ENCODE data around the gene COMMD1.
"Not testable (repeated sequence)": the region's sequence is repeated elsewhere in the genome, so short reads cannot be mapped to it uniquely, and the experiment has no call there.

Gene COMMD1

GRCh38 chr2:61905372-61906185 is at the start of gene COMMD1:
Gene COMMD1, plus strand, starts transcription at chr2:61905674. Its CDS starts 5 bp downstream, at chr2:61905679.
- peak; percentile 80 to 82 for DNase-seq

- peak in 1 of 2 donors; percentile 20 for DNase-seq
Measured at GRCh38 chr2:61857224-61857623, 48.2 kb upstream of the COMMD1 start.

DNA sequence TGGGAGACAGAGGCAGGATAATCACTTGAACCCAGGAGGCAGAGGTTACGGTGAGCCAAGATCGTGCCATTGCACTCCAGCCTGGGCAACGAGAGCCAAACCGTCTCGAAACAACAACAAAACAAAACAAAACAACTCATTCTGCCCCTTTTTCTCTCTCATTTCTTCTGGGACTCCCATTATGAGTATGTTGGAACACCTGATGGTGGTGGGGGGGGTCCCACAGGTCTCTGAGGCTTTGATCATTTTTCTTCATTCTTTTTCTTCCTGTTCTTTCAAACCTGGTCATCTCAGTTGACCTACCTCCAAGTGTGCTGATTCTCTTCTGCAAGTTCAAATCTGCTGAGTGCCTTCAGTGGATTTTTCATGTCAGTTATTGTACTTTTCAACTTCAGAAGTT is 43.4 kb upstream of the COMMD1 start:
- no peak for DNase-seq

- not testable (repeated sequence) for DNase-seq
Measured at GRCh38 chr2:61866482-61867089, 38.9 kb upstream of the COMMD1 start.

GRCh38 chr2:61876400-61876799 is 29.1 kb upstream of the COMMD1 start:
- DNase-seq = no peak

- no peak for DNase-seq
Measured at GRCh38 chr2:61877571-61878245, 27.8 kb upstream of the COMMD1 start.

GRCh38 chr2:61878761-61879160 is 26.7 kb upstream of the COMMD1 start:
- DNase-seq = no peak

GRCh38 chr2:61879351-61879750 is 26.1 kb upstream of the COMMD1 start:
- DNase-seq = not testable (repeated sequence)

DNA sequence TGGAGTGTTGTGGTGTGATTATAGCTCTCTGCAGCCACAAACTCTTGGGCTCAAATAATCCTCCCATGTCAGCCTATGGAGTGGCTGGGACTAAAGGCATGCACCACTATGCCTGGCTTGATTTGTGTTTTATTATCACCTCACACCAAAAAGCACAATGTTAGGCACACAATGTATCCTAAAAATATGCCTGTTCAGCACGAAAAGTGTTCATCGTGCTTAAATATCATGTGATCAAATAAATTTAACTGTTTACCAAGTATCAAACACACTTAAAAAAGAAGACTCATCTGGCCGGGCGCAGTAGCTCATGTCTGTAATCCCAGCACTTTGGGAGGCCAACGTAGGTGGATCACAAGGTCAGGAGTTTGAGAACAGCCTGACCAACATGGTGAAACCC is 22.6 kb upstream of the COMMD1 start:
- DNase-seq = no peak

DNA sequence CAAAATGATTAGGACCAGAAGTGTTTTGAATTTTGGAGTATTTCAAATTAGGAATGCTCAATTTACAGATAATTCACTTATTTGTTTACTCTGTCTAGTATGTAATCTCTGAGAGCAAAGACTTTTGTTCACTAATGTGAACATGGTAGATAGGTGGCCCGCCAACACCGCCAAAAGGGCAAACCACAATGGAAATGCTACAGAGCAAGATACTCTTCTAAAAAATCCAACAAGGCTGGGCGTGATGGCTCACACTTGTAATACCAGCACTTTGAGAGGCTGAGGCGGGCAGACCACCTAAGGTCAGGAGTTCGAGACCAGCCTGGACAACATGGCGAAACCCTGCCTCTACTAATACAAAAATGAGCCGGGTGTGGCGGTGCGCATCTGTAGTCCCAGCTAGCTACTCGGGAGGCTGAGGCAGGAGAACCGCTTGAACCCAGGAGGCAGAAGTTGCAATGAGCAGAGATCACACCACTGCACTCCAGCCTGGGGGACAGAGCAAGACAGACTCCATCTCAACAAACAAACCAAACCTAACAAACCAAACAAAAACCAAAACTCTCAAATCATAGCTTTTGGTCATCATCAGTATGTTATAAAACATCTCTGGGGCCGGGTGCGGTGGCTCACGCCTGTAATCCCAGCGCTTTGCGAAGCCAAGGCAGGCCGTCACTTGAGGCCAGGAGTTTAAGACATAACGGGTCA is 19.4 kb upstream of the COMMD1 start:
- no peak for DNase-seq

DNA sequence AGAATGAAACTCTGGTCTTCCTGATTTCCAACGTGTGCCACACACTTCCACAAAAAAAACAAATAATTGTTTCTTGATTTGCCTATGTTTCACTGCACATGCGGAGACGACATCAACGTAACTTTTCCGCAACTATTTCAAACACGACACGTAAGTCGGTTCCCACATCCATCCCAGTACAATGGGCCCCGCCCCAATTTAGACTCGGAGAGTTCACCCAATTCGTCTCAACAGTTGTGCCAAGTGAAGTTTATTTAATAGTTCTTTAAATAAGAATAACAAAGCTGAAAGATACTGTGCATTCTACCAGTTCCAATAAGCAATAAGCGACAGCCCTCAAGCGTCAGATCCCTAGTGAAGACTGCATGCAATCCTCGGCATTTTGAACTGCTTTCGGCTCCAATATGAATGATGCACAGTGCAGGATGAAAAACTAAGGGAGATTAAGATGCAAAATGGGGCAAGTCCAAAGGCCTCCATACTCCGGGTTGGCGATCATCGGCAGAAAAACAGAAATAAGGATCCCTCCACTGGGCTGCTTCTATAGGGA is 17.7 kb upstream of the COMMD1 start:
- DNase-seq = no peak

DNA sequence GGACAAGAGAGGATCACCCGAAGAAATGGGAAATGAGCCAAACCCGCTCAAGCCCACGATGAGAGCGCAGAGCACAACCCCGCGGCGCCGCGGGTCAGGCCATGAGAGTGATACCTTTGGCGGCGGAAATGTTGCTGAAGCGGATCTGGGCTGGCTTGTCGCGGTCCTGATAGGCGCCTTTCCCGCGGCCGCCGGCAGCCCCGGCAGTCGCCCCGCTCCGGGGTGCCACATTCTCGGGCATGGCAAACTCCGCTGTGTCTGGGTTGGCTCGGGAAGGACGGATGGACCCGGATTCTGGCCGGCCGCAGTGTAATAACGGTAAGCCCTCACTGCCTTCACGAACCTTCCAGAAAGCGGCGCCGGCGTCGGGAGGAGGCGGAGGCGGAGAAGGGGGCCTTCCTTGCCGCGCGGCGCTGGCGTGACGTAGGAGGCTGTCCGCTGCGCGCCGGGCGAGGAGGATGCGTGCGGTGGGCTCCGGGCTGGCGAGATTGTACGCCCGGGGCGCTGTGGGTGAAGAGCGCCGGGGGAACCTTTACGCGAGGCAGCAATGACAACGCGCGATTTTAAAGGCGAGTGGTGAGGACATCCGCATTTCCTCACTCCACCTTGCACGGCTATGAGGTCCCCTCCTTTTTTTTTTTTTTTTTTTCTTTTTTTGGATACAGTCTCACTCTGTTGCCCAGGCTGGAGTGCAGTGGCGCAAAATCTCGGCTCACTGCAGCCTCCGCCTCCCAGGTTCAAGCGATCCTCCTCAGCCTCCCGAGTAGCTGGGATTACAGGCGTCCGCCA is 17.0 kb upstream of the COMMD1 start, which contains the start of gene CCT4:
Gene CCT4, minus strand, starts transcription at position 390 of the 789 bp plus-strand sequence. Its CDS starts 149 bp downstream, at position 241.
- DNase-seq = peak; percentile 90 to 93

DNA sequence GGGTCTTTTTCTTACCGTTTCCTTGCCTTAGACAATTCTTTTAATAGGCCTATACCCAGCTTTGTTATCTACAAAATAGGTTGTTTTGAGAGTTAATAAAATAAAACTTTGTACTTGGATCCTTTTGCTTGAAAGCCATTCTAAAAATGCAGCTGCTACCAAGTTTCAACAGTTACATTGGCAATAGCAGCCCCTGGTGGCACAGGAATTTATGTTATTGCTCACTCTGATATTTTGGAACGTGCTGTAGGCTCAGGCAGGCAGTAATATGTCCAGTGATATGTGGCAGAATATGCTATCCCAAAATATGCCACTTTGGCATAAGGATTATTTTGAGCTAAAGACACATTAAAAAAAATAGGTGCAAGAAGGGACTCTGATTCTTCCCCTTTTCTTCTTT is 6.7 kb upstream of the COMMD1 start:
- peak in 1 of 2 donors; percentile 24 for DNase-seq

DNA sequence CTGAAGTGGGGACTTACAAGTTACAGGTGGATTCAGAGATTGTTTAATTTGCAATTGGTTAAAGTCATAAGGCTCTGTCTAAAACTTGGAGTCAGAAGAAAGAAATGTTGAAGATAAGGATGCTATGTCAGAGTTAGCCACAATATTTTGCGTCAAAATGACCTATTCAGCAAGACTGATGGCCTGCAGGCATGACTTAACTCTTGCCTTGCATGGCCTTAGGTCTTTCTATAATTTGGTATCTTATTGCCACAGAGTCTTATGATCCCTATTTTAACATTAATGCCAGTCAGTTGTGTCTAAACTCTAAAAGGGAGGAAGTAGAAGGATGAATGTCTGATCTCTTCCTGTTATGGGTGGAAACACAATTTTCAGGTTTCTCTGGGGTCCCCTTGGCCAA is 5.2 kb upstream of the COMMD1 start:
- DNase-seq = no peak

GRCh38 chr2:61906186-61906470 is 654 bp downstream of the COMMD1 start:
- DNase-seq = no peak

GRCh38 chr2:61909116-61909515 is 3.6 kb downstream of the COMMD1 start:
- DNase-seq = no peak

DNA sequence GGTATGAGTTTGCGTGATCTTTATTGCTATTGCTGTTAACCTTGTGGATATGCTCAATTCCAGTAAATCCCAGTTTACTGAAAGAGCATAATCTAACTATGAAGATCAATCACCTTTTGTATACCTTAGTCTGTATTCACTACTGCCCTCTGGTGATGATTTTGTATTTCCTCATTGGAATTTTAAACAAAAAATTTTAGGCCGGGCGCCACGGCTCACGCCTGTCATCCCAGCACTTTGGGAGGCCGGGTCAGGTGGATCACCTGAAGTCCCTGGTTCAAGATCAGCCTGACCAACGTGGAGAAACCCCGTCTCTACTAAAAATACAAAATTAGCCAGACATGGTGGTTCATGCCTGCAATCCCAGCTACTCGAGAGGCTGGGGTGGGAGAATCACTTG is 5.1 kb downstream of the COMMD1 start:
- no peak for DNase-seq

DNA sequence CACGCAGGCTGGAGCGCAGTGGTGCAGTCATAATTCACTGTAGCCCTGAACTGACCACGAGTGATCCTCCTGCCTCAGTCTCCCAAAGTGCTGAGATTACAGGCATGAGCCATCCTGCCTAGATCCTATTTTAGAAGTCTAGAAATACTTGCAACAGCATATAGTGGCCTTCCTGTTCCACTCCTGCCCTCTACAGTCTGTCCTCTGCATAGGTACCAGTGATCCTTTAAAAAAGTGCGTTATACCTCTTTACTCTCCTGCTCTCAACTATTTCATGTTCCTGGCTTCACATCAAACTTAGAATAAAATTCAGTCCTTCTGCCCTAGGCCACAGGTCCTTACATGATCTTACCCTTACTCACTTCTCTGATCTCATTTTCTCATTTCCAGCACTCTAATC is 6.0 kb downstream of the COMMD1 start:
- DNase-seq = no peak

- not testable (repeated sequence) for DNase-seq
Measured at GRCh38 chr2:61914794-61915193, 9.3 kb downstream of the COMMD1 start.

GRCh38 chr2:61920548-61920947 is 15.1 kb downstream of the COMMD1 start:
- DNase-seq = no peak

GRCh38 chr2:61922714-61923113 is 17.2 kb downstream of the COMMD1 start:
- DNase-seq = no peak
